Nephron progenitor cell (in vitro differentiated cells): ENCODE measurements around the gene POLR2B.
"Not testable (repeated sequence)": the region's sequence is repeated elsewhere in the genome, so short reads cannot be mapped to it uniquely, and the experiment has no call there.

ENCODE experiments used
- DNase-seq: peaks from one replicate; pipeline ENCODE4 v3.0.0; 2021
- H3K27ac Mint-ChIP-seq: 2 replicates; pipeline ENCODE4 v1.8.0; 2021; ENCODE audit warnings: mild to moderate bottlenecking, moderate library complexity, mixed read lengths
- H3K27me3 Mint-ChIP-seq: 2 replicates; pipeline ENCODE4 v1.8.0; 2021; ENCODE audit warnings: mild to moderate bottlenecking, low read depth, mixed read lengths; ENCODE audit not compliant: poor library complexity
- H3K36me3 Mint-ChIP-seq: 2 replicates; pipeline ENCODE4 v1.8.0; 2021; ENCODE audit warnings: low read depth, mixed read lengths
- H3K4me1 Mint-ChIP-seq: 2 replicates; pipeline ENCODE4 v1.8.0; 2021; ENCODE audit warnings: mixed read lengths
- H3K4me3 Mint-ChIP-seq: 2 replicates; pipeline ENCODE4 v1.8.0; 2021; ENCODE audit warnings: mild to moderate bottlenecking, moderate library complexity, mixed read lengths
- H3K9me3 Mint-ChIP-seq: 2 replicates; pipeline ENCODE4 v1.8.0; 2021; ENCODE audit warnings: mild to moderate bottlenecking, moderate library complexity, mixed read lengths
- TF ChIP-seq, protein P1 (sequence below): fragments of 200-600 bp; sonication (generic); IDR thresholded peaks from 2 replicates; pipeline ENCODE4 v1.5.0; 2021; ENCODE audit warnings: antibody characterized with exemption

POLR2B gene

DNA sequence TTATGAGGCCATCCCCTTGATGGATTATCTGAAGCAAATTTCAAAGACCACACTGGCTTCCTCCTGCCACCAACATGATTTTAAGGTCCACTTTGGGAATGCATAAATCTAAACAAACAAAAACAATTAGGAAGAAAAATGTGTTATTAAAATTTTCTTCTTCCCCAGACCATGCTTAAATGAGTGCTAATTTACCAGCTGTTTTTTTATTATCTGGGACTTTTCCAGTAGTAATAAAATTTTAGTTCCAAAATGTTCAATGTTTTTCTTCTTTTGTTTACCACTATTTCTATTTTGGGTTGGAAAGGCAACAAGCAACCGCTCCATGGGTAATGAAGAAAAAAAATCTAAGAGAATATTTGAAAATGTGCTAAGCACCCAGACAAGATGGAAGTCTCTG is 62.3 kb downstream of the POLR2B start:
- Mint-ChIP-seq H3K4me3 (no peak overlapping the region), H3K27me3 (peaks cover 10% of the 10 kb centered on the region), H3K27ac (no peak overlapping the region), H3K9me3 (peaks cover under 1% of the 10 kb centered on the region), H3K4me1 (peaks cover 11% of the 10 kb centered on the region), H3K36me3 (no peaks in the 10 kb centered on the region)
- TF ChIP-seq, protein P1, sequence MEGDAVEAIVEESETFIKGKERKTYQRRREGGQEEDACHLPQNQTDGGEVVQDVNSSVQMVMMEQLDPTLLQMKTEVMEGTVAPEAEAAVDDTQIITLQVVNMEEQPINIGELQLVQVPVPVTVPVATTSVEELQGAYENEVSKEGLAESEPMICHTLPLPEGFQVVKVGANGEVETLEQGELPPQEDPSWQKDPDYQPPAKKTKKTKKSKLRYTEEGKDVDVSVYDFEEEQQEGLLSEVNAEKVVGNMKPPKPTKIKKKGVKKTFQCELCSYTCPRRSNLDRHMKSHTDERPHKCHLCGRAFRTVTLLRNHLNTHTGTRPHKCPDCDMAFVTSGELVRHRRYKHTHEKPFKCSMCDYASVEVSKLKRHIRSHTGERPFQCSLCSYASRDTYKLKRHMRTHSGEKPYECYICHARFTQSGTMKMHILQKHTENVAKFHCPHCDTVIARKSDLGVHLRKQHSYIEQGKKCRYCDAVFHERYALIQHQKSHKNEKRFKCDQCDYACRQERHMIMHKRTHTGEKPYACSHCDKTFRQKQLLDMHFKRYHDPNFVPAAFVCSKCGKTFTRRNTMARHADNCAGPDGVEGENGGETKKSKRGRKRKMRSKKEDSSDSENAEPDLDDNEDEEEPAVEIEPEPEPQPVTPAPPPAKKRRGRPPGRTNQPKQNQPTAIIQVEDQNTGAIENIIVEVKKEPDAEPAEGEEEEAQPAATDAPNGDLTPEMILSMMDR, result no peak
- no peak for DNase-seq

DNA sequence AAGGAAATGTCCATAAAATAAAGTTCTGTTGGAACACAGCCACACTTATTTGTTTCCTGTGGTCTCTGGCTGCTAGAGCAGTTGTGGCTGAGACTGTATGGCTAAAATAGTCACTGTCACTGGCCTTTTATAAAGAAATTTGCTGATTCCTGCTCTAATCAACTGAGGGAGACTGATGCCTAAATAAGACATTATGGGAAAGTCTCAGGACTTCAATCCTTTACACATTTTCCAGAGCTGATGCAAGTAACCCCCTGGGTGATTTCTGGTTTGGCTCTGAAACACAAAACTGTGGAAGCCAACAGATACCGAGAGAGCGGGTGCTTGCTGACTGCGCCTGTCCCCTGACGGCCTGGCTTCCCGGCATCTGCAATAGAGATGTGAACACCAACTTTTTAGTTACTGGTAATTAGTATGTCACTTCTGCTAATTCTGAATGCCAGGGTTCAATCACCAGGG is 64.0 kb downstream of the POLR2B start:
- Mint-ChIP-seq H3K36me3 (no peaks in the 10 kb centered on the region), H3K27me3 (peaks cover 3% of the 10 kb centered on the region), H3K9me3 (peaks cover 12% of the 10 kb centered on the region), H3K27ac (no peak overlapping the region), H3K4me1 (peaks cover 11% of the 10 kb centered on the region), H3K4me3 (no peak overlapping the region)
- TF ChIP-seq, protein P1, result no peak
- no peak for DNase-seq

DNA sequence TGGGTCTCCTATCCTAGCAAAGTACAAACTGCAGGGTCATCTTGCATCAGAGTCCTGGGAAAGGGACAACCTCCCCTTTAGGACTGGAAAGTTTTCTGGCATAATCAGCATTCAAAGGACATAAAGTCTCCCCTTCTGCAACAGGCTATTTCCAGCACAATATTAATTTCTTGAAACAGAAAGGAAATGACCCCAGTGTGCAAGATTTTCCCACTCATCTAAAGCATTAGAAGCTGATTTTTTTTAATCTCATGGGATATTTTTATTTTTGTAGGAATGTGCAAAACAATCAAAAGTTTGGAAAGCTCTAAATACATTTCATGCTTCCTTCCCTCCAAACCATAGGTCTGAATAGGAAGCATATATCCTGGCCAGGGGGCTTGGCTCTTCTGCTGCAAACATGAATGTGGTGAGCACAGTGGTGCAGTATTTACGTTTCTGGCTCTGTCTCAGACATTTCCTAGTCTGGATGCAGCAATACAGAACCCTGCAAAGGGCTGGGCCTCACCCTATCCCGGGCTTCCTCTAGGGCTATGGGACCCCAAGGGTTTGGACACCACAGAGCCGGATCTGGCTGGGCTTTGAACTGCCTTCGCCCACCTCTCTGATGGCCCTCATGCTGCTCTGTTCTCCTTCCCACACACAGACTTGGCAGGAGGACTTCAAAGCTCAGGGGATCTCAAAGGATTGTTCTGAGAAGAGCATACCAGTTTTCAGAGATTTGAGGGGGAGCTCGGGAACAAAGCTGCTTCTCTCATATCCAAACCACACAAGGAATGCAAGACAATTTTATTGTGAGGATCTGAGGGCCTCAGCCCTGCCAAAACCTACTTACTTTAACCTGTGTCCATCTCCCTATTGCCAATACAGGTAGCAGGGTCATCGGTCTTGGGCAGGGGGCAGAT is 64.9 kb downstream of the POLR2B start:
- TF ChIP-seq, protein P1, result no peak
- no peak overlapping the region for H3K4me3 Mint-ChIP-seq
- no peak for DNase-seq
- H3K4me1 Mint-ChIP-seq, result peaks cover 5% of the 10 kb centered on the region
- peaks cover 12% of the 10 kb centered on the region for H3K9me3 Mint-ChIP-seq
- peak overlapping the region; percentile 57 for H3K27ac Mint-ChIP-seq
- H3K36me3 Mint-ChIP-seq, result no peaks in the 10 kb centered on the region
- no peaks in the 10 kb centered on the region for H3K27me3 Mint-ChIP-seq

- peak overlapping the region; percentile 57 for H3K27ac Mint-ChIP-seq
Measured at GRCh38 chr4:57044279-57044678, 65.6 kb downstream of the POLR2B start.

DNA sequence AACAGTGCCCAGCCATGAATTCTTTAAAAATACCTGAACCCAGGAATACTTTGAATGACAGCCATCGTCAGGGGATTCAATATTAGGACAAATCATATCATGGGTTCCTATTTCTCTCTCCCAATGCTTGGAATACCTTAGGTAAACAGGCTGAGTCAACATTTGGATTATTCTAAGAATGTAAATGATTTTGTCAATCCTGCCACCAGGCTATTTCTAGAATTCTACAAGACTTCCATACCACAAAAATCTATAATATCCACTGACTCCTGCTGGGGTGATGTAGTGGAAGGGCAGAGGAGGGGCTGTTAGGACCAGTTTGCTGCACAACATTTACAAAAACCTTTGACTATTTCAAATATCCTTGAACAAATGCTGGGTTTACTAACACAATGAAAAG is 66.3 kb downstream of the POLR2B start:
- Mint-ChIP-seq H3K27ac (no peak overlapping the region), H3K4me3 (no peak overlapping the region), H3K36me3 (no peaks in the 10 kb centered on the region), H3K4me1 (peaks cover 5% of the 10 kb centered on the region), H3K27me3 (no peaks in the 10 kb centered on the region), H3K9me3 (peaks cover 12% of the 10 kb centered on the region)
- no peak for DNase-seq
- TF ChIP-seq, protein P1, result no peak

More at GRCh38 chr4:57044279-57044678, 65.6 kb downstream of the POLR2B start:
- no peak for DNase-seq
- H3K27me3 Mint-ChIP-seq, result no peaks in the 10 kb centered on the region
- H3K4me3 Mint-ChIP-seq, result no peak overlapping the region
- no peaks in the 10 kb centered on the region for H3K36me3 Mint-ChIP-seq
- peaks cover 5% of the 10 kb centered on the region for H3K4me1 Mint-ChIP-seq
- TF ChIP-seq, protein P1, result no peak
- H3K9me3 Mint-ChIP-seq, result peaks cover 12% of the 10 kb centered on the region

- H3K36me3 Mint-ChIP-seq, H3K27me3 Mint-ChIP-seq, DNase-seq, H3K4me1 Mint-ChIP-seq, H3K27ac Mint-ChIP-seq, H3K4me3 Mint-ChIP-seq: not testable (repeated sequence)
- peaks cover 12% of the 10 kb centered on the region for H3K9me3 Mint-ChIP-seq
Measured at GRCh38 chr4:57047046-57047445, 68.3 kb downstream of the POLR2B start.
